GM19351 (cell line): ENCODE measurements around the gene CNTNAP3B.
"Not testable (repeated sequence)": the region's sequence is repeated elsewhere in the genome, so short reads cannot be mapped to it uniquely, and the experiment has no call there.

Experiments
- ATAC-seq: cut with Tn5 transposase; IDR thresholded peaks from one replicate; pipeline ENCODE4 v1.9.1; 2021; ENCODE audit warnings: mild to moderate bottlenecking, moderate library complexity; ENCODE audit not compliant: unreplicated experiment

The CNTNAP3B gene

DNA sequence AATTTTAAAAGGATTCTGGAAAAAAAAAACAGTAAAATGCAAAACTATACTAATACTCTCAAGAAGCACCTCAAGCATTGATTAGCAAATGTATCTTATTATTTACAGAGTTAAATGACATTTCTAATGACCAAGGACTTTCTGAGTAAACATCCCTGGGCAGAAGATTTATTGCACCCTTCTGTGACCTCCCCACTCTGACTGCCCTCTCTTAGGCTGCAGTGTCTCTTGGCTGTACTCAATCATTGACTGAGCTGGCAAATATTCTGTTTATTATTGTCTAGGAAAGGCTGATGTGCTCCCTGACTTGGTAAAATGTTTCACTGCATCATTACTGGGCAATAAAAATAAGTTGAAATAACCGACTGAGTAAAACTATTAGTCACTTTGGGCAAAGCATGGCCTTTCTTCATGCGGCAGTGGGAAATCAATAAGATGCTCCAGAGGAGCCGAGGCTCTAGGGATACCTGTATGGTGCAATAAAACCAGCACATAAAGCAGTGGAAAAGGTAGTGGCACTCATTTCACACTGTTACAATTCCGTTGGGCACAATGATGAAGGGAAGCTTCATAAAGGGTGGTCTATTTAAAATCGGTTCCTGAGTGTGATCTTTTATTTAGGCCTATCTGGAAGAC lies 151.1 kb downstream of the CNTNAP3B start:
- ATAC-seq, result not testable (repeated sequence)

DNA sequence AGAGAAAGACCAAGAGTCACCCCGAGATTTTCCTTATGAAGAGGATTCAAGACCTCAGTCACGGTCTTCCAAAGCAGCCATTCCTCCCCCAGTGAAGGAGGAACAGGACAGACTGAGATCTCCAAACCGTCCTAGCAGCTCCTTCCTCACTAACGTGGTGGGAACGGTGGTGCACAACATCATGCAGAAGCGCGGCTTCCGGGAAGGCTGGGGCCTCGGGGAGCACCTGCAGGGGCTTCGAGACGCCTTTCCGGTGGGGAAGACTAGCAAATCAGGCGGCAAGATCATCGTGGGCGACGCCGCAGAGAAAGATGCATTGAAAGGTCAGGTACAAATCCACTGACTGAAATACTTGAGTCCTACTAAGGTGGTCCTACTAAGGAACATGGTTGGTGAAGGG lies 154.3 kb downstream of the CNTNAP3B start:
- not testable (repeated sequence) for ATAC-seq

DNA sequence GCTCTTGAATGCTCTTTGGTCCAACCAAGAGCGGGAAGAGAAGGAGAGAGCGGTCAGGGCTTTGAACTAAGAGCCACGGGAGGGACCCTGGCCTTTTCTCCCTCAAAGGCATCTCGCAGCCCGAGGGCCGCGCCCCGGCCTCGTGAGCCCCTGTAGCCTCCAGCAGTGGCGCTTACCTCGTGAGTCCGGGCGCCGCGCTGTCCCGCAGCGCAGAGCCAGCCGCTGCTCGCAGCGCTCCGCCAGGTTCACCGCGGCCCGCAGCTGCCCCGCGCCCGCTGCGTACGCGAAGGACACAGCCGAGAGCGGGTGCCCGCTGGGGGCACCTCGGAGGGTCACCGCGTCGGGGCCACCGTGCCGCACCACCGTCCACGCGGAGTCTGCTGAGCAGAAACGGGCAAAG lies 176.2 kb downstream of the CNTNAP3B start:
- ATAC-seq, result not testable (repeated sequence)

DNA sequence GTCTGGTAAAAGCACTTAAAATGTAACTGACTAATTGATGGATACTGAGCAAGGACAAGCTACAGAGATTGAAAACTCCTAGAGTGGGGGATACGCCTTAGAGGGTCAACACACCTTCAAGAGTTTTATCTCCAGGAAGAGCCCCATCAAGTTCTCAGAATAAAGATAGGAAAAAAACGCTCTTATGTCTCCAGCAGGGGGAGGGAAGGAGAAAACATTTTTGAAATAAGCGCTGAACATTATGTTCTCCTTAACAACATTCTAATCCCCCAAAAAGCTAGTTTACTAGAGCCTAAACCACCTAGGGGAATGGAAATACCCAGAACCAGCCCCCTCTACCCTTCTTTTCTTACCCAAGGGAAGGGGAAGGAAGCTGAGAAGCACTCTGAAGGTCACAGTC lies 187.5 kb downstream of the CNTNAP3B start:
- not testable (repeated sequence) for ATAC-seq

DNA sequence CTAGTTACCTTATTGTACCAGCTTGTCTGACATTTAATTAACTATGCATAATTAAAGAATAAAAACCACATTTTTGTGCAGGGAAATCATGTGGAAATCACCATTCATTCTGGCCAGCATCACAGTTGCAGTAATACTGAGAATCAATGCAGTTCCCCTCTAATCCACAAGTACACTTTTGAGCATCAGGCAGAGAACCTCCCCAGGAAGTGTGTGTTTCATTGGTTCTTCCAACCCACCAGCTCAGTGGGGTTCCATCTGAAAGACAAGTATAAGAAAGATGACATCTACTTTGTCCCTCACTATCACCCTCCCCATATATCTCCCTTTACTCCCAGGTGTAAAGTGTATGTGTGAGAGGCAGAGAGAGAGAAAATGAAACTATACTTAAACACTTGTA lies 191.1 kb downstream of the CNTNAP3B start:
- ATAC-seq, result not testable (repeated sequence)

DNA sequence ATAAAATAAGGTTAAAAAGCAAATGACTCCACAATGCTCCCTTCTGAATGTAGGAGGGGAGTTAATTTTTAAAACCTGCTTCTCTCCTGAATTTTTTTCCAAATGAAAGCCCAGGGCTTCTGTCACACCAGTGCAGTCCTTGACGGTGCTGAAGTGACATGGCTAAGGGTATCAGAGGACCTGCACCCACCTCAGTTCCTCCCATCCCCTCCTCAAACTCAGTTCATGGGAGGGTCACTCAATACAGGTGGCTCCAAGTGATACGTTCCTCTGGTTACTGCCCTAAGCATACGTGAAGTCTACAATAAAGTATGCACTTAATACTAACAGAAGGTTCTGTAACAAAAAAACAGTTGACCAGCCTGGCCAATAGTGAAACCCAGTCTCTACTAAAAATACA lies 193.5 kb downstream of the CNTNAP3B start:
- ATAC-seq, result not testable (repeated sequence)

DNA sequence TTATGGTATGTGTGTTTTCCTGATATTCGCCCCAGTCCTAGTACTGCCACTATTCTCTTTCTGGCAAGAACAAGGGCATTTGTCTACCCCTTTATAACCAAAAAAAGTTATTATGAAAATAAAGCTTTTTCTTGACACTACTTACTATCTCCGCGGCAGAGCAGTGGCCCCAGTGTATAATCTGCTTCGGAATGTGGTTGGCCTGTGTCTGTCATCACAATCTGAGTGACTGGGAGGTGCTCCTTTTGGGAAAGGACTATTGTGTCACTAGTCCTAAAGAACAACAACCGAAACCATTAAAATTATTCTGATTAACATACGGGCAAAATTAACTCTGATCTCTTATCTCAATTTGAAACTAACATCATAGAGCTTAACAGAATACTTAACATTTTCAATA lies 200.1 kb downstream of the CNTNAP3B start:
- ATAC-seq, result not testable (repeated sequence)

DNA sequence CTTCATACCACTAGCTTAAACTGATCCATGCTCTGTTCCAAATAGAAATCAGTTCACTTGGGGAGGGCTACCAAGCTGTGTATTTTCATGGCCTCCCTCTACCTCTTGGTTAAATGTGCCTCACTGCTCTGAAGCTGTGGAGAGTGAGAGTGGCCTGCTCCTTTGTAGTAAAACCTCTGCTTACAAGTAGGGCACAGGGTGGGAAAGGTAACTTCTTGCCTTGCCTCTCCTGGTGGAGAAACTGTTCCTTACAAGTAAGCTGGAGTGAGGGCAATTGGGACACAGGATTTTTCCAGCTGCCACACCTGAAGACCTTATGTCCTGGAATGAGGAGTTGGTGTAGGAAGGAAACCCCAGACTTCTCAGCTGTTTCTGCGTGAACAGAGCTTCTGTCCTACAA lies 211.9 kb downstream of the CNTNAP3B start:
- ATAC-seq, result not testable (repeated sequence)

DNA sequence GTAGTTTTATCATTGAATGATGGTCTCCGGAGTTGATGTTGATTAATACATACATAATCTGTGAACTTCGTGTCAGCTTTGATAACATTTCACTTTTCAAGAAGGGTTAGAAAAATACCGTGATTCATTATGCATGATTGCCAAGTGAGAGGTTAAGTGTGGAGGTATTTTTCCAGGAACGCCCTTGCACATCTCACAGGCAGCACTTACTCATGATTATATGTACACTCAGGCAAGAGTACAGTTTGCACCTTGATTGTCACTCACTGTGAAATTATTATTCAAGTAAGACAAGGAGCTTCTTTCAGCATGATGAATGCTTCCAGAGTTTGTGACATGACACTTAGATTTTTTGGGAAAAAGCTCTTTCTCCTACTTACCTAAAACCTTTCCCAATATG lies 223.7 kb downstream of the CNTNAP3B start:
- not testable (repeated sequence) for ATAC-seq

DNA sequence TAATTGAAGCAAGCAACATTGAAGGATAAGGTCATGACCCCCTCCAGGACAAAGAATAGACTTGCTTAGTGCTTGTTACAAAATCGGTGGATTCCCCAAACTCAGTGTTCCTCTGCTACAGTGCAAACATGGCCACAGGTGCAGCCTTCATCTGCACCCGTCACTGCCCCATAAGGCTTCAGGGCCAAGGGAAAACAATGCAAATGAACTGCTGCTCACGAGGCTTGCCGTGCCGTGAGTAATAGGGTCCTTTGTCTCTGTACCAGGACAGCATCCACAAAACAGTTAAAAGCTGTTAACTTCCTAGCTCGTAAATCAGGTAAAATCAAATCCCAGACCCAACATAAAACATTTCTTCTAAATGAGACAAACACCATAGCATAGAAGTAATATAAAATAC lies 226.5 kb downstream of the CNTNAP3B start:
- not testable (repeated sequence) for ATAC-seq

DNA sequence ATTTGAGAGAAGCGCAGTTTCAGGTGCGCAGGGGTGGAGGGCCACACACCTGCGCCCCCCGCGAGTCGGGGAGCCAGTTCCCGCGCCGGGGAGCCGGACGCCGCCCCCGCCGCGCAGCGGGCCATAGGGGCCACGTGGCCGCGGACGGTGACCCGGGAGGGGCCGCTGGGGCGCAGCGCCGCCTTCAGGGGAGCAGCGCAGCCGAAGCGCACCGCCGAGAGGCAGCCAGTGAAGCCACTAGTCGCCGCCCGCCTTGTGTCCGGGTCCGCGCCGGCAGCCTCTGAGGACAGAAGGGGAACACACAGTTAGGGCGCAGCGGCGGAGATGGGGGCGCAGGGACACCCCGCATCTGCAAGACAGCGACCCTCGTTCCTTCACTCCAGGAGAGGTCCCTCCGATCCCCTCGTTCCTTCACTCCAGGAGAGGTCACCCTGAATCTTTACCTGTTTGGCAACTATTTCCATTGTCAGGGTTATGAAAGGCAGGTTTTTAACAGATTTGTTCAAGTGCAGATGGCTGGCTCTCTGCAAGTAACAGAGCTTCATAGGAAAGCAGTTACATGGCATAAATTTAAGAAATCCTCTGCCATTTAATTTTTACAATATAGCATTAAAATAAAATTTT lies 230.4 kb downstream of the CNTNAP3B start:
- ATAC-seq, result not testable (repeated sequence)

DNA sequence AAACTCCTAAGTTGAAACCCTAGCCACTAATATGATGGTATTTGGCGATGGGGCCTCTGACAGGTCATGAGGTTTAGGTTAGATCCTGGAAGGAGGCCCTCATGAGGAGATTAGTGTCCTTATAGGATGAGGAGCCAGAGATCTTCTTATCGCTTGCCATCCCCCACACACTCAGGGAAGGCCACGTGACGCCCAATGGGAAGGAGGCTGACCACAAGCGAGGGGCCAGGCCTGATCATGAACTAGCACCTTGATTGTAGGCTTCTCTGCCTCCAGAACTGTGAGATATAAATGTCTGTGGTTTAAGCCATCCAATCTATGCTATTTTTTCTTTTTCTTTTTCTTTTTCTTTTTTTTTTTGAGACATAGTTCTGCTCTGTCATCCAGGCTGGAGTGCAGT lies 254.7 kb downstream of the CNTNAP3B start:
- ATAC-seq, result not testable (repeated sequence)

DNA sequence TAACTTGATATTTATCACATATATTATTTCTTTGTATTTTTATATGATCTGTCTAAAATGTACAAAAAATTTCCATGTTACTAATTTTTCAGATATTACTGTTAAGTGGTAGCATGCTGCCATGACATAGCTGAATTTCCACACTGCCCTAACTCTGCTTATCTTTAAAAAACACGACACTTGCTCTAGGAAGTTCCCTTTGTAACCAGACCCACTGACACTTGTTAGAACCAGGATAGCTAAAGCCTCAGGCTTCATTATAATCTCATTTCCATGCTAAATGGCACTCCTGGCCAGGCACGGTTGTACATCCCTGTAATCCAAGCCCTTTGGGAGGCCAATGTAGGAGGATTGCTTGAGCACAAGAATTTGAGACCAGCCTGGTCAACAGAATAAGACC lies 273.8 kb downstream of the CNTNAP3B start:
- not testable (repeated sequence) for ATAC-seq

DNA sequence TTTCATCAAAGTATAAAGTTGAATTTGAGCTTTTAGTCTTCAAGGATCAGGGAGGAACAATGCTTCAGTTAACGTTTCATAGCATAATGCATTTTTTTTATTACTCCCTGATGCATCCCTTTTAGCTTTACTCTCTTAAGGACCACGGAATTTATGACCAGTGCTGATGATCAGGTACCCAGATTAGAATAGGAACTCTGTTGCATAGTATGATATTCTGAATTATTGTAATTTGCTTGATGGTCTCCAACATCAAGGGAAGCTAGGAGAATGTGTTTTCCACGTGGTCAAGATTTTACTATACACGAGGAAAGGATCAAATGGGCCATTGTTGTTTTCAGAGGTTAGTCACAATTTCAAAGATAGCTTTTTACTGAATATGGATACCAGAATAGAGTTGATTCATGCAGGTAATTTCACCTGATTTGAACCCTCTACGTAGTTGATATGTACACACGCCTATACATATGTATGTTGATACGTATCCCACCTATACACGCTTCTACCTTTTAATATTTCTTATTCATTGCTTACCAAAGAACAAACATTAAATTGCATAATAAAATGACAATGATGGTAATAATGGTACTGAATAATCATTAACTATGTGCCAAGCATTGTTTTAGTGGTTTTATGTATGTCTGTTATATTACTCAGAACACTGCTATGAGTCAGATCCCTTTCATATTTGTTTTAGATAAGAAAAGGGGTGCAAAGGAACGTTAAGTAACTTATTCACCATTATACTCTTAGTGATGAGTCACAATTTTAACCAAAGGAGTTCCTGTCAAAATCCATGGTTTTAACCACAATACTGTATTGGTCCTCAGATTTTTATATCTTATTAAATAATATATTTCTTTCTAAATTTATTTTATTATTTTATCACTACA lies 277.1 kb downstream of the CNTNAP3B start:
- ATAC-seq, result not testable (repeated sequence)

DNA sequence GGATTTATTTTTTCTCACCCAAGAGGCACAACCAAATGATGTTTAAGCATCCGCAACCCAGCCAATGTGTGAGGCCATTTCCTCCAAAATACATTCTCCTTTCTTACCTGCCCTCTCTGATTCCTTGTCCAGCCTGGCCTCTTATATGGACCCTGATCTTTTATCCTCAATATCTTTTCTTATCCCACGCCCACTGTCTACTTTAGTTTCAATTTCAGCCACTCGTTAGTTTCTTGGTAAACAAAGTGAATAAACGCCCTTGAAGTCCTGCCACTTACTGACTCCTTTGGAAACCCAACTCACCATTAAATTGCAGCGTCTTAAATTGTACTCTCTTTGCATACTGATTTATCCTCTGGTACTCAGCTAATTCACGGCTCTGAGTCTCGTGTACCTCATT lies 281.4 kb downstream of the CNTNAP3B start:
- not testable (repeated sequence) for ATAC-seq
